GM19452 (cell line): Measurements from ENCODE around the gene THSD4.
"Not testable (repeated sequence)": the region's sequence is repeated elsewhere in the genome, so short reads cannot be mapped to it uniquely, and the experiment has no call there.

ENCODE experiments used
- ATAC-seq: cut with Tn5 transposase; IDR thresholded peaks from one replicate; pipeline ENCODE4 v1.9.1; 2021; ENCODE audit not compliant: unreplicated experiment

THSD4 gene

GRCh38 chr15:71118881-71119632 is 3.8 kb downstream of the THSD4 start:
- no peak for ATAC-seq

DNA sequence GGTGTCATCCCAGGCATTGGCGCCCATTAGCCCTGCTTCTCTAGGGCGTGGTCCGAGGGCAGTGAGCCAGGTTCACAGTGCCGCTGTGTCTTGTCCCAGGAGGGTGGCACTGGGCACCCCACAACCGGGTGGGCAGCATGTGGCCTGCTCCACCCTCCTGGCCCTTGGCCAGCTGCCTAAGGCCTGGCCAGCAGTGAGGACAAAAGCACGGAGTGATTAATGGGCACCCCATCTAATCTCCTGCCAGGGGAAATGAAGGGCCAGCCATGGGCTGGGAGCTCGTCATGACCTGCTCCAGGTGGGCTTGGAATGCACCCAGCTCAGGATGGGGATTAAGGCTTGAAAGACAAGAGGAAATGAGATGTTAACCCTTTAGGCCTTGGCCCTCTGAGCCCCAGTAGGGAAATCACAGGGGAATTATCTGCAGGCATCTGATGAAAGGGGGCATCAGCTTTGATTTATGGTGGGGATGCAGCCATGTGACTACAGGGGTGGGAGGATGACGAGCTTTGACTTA is 5.2 kb downstream of the THSD4 start:
- no peak for ATAC-seq

- no peak for ATAC-seq
Observed at GRCh38 chr15:71121442-71121841, 6.2 kb downstream of the THSD4 start.

DNA sequence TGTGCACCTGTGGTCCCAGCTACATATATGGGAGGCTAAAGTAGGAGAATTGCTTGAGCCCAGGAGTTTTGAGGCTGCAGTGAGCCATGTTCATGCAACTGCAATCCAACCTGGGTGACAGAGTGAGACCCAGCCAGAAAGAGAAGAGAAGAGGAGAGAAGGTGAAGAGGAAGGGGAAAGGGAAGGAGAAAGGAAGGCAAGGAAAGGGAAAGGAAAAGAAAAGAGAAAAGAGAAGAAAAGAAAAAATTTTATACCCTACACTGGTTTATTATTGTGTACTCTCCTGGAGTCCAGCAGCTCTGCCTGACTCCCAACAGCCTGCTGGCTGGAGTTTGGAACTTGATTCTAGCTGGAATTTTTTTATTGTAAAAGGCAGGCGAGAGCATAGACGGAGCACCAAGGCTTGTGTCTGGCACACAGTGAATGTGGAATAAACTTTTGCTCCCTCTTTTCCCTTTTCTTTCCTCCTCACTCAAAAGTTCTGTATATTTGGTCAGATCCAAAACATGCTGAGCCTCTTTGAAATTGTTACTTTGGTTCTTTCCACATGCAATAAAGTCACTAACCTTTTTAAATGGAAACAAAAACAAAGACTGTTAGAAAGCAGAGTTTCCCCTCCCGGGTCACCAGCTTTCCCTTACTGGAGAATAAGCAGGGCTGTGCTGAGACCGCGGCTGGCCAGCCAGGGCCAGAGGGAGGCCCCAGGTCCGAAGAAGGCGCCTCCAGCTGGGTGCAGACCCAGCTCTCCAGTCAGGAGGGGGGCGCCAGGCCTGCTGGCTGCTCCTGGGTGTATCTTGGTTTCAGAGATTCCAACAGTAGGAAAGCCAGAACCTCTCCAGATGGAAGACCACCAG is 9.9 kb downstream of the THSD4 start:
- no peak for ATAC-seq

- ATAC-seq: no peak
Observed at GRCh38 chr15:71125831-71126450, 10.7 kb downstream of the THSD4 start.

DNA sequence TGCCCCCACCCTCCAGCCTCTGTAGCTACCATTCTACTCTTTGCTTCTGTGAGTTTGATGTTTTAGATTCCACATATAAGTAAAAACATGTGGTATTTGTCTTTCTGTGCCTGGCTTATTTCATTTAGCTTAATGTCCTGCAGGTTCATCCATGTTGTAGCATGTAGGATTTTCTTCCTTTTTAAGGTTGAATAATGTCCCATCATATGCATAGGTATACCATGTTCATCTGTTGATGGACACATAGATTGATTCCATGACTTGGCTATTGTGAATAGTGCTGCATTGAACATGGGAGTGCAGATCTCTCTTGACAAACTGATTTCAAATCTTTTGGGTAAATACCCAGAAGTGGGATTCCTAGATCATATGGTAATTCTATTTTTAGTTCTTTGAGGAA is 11.8 kb downstream of the THSD4 start:
- no peak for ATAC-seq

- ATAC-seq: not testable (repeated sequence)
Observed at GRCh38 chr15:71128159-71128558, 12.9 kb downstream of the THSD4 start.

DNA sequence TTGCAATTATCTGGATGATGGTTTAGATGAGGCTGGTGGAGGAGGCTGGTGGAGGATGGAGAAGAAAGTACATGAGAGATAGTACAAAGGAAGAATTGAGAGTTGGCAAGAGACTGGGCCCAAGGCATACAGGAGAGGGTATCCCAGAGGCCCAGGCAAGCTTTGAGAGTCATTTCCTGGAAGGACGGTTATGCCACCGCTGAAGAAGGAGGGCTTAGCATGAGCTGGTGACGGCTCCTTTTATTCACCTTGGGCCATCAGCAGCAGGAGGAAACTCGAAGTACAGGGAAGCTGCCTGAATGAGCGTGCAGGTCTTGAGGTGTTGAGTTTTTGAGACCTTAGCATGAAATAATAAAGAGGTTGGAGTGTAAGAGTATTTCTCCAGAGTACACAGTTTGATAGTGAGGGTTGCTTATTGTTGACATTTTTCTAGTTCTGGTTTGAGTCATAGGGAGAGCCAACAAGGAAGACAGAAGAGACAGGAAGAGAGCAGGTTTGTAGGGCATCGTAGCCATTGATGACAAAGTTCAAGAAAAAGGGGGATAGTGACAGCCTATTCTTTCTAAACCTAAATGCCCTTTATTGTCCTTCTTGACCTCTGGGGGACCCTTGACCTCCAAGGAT is 13.8 kb downstream of the THSD4 start:
- ATAC-seq: no peak

DNA sequence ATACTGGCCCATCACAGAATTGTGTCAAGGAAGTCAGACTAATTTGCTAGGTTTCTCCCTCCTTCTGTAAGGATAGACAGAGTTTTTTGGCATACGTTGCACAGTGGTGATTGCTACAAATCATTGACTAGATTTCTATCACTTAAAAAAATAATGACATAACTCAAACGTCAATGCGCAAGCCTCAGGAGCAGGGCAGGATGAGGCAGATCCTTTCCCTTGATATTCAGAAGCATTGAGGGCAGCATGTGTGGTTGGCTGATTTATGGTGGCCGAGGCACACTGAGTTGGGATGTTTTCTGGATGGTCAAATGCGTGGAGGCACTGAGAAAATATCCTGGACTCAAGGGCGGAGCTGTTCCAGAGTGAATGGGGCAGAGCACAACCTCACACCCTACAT is 14.4 kb downstream of the THSD4 start:
- no peak for ATAC-seq

- no peak for ATAC-seq
Observed at GRCh38 chr15:71131601-71132362, 16.5 kb downstream of the THSD4 start.

DNA sequence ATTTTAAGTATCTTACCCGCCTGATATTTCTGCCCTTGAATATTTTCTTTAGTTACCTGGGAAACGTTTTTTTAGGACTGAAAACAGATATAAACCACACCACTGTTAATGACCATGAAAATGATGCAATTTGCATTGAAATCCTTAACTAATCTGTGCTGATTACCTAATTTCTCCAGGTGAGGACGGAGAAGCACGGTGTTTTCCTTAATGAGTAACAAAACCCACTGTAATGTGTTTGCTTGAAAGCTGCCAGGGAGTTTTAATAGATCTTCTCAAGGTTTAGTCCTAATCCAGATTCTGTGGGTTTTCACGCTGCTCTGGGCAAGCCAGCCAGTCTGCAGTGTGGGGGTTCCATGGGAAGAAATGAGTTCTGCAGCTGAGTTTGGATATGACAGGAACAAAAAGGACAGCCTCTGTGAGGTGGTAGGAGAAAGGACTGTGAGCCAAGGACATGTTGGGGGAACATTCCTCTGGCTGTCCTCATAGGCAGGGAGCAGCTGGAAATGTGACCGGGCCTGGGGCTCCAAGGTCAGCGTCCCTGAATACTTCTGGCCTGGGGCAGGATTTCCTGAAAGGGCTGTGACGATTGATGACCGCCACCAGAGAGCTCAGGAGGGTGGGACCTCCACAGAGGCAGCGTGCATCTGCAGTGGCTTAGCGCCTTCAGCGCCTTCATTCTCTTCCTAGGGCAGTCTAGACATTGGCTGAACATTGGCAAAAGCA is 18.6 kb downstream of the THSD4 start:
- ATAC-seq: no peak

DNA sequence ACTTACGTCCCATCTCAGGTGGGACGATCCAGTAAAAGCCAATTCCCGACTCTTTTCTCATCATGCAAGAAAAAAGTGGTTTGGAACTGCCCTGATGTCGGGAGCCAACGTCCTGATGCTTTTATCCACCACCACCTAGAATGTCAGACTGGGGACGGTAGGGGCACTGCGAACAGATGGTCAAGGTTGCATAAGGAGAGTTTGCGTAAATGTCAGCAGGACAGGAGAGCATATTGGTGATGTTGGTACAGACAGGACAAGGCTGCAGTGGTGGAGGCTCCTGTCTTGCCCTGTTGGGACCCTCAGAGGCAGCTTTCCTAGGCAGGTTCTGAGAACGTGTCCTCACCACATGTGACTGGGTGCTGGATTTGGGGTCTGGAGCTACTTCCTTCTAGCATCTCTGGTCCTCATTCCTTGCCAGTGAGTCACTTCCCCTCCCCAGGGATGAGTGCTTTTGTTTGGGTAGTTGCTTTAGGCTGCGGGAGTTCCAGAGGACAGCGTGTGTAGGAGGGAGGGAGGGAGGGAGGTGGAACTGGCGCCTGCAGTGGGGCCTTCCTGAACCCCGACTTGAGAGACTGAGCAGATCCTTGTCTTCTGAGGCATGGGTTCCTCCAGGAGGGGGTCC is 21.0 kb downstream of the THSD4 start:
- ATAC-seq: no peak

DNA sequence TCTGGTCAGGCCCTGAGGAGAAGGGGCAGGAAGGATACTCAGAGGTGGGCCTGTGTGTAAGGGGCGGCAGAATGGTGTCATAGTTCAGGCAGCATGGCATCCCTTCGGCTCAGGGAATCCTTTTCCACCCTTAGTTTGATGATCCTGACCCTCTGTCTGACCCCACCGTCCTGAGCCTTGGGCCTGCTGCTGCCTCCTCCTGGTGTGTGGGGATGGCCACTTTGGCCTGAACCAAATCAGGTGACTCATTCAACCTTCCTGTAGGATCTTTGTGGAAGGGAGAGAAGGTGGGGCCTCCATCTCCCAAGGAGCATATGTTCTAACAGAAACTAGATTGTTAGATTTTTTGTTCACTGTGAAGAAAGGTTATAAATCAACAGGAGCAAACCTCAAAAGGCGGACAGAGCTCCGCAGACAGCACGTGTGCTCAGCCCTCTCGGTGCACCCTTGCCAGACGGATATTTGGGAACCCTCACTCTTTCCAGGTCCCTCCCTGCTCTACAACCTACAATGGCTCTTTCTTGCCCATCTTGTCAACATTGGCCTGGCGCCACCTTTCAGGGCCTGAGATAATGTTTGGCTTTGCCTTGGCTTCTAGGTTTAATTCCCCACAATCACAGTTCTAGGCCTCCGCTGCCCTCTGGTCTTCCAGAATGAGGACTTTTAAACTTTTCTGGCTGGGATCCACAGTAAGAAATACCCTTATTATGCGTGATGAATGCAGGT is 21.7 kb downstream of the THSD4 start:
- no peak for ATAC-seq

DNA sequence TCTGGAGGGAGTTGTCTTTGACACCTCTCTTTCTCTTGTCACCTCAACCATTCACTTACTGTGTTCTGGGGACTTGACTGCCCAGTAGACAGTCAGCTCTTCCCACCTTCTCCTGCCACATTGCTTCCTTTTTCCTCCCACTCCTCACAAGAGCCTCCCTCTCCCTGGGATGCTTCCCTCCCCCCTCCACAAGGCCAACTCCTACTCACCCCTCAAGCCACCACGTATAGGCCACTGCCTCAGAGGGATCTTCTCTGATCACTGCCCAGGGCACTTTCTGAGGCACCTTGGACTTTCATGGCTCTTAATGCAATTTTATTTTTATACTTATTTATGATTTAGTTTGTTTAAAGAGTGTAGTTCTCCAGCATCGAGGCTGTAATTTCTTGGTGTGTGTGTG is 23.2 kb downstream of the THSD4 start:
- no peak for ATAC-seq

- no peak for ATAC-seq
Observed at GRCh38 chr15:71139241-71139640, 24.0 kb downstream of the THSD4 start.

DNA sequence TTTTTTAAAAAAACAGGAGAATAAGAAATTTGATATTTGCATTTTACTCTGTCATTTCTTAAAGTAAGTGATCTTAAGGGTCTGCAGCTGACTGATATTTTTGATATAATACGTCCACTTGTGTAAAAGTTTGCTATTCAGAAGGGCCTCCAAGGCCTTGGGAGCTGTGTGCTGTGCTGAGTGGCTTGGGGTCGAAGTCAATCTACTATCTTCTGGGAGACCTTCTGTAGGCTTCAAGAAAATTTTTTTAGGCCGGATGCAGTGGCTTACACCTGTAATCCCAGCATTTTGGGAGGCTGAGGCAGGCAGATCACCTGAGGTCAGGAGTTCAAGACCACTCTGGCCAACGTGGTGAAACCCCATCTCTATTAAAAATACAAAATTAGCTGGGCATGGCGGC is 26.3 kb downstream of the THSD4 start:
- ATAC-seq: no peak

- no peak for ATAC-seq
Observed at GRCh38 chr15:71142780-71143179, 27.5 kb downstream of the THSD4 start.

DNA sequence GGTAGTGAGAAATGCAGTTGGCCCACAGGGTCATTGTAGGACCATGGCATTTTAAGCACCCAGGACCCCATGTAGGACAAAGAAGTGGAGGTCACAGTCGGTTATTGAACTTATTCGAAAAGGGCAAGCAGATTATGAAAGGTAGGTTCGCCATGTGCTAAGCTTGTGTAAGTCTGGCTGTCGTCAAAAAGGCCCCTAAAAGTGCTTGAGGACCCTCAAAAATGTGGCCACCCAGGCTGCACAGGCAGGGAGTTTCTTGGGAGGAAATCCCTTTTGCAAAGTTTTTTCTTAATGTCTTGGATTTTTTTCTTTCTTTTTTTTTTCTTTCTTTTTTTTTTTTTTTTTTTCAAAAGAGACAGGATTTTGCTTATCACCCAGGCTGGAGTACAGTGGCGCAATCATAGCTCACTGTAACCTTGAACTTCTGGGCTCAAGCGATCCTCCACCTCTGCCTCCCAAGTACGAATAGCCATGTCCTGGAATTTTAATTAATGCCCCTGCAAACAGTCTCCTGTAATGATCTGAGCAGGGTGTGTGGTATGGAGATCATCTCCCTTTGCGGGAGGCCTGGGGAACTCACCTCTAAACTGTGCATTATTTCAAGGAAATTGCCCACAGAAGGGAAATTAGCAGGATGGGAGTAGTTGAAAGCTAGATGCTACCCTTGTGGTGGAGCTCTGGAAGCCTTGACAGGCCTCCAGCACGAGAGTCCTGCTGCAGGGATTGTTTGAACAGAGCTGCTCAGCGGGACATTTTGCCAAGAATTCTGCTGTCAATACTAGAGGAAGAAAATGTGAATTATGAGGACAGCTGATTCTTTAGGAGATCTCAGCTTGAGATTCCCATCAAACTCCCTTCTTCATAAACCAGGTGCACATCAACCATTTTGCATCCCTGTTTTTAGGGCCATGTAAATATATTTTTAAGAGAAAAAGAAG is 28.4 kb downstream of the THSD4 start:
- ATAC-seq: no peak
